HepG2 (cell line): ENCODE data around the gene DAPK1. TPM values are rescaled to one million over a fixed set of nuclear protein-coding genes. Genes with fewer than 3 reads are reported as not detected.
"Not testable (repeated sequence)": the region's sequence is repeated elsewhere in the genome, so short reads cannot be mapped to it uniquely, and the experiment has no call there.

Experiments
- ATAC-seq: fragments of 200-7000 bp; cut with Tn5 transposase; 3 replicates; pipeline ENCODE4 v1.9.1; 2020; ENCODE audit warnings: mild to moderate bottlenecking, moderate library complexity
- BruUV-seq: library from RNA; stranded (reverse); fragments of 400-500 nt; replicated peaks from 2 replicates; lab custom pipeline; 2021; lab: Mats Ljungman, UMichigan
- CTCF ChIA-PET: fragments of 300-600 bp; formaldehyde crosslinking; extraction: SDS; loops from one replicate; lab custom pipeline; 2021; ENCODE audit warnings: low total read pairs, inconsistent platforms, low intra/inter-chr PET ratio; lab: Yijun Ruan, JAX
- POLR2A ChIA-PET: fragments of 350-600 bp; sonication (Branson Sonifier 250); formaldehyde crosslinking; loops from one replicate; lab custom pipeline; 2020; ENCODE audit warnings: antibody characterized with exemption, inconsistent platforms; lab: Yijun Ruan, JAX
- DNase-seq: peaks from one replicate; pipeline ENCODE4 v3.0.0-alpha.2; 2015; ENCODE audit warnings: low spot score
- FAIRE-seq: peaks from 3 replicates; lab custom pipeline; 2011; peaks lifted over from hg19 to GRCh38; lab: Jason Lieb, UNC
- H2AFZ ChIP-seq: one replicate; pipeline ENCODE4 v1.6.1; 2011; ENCODE audit warnings: low read length, inconsistent platforms
- H3K27ac ChIP-seq: fragments of 300-600 bp; 3 replicates; pipeline ENCODE4 v1.8.0; 2011; ENCODE audit warnings: mixed run types, mild to moderate bottlenecking, mixed read lengths, low read length, inconsistent platforms; ENCODE audit not compliant: insufficient read depth; ENCODE audit errors: extremely low read length
- H3K27me3 ChIP-seq, 2 experiments: fragments of 200-600 bp in 1 of 2; 2 replicates in 1 of 2; 3 replicates in 1 of 2; pipeline versions ENCODE4 v1.6.0 to v1.8.0; 2011; ENCODE audit warnings: low read length in 2 of 2, mild to moderate bottlenecking in 2 of 2, moderate library complexity in 2 of 2, inconsistent platforms in 1 of 2; ENCODE audit not compliant: insufficient read depth in 2 of 2, control insufficient read depth in 1 of 2
- H3K36me3 ChIP-seq, 2 experiments: fragments of 200-600 bp in 1 of 2; replicated peaks in 1 of 2; 2 replicates in 1 of 2; 3 replicates in 1 of 2; pipeline versions ENCODE4 v1.5.1 to v1.8.0; 2011; ENCODE audit warnings: low read length in 2 of 2, inconsistent platforms in 1 of 2; ENCODE audit not compliant: insufficient read depth in 2 of 2, control insufficient read depth in 1 of 2
- H3K4me1 ChIP-seq: 2 replicates; pipeline ENCODE4 v1.5.1; 2012; ENCODE audit warnings: low read length, inconsistent platforms; ENCODE audit not compliant: insufficient read depth
- H3K4me2 ChIP-seq: 2 replicates; pipeline ENCODE4 v1.6.0; 2011; ENCODE audit warnings: low read depth, low read length, inconsistent platforms
- H3K4me3 ChIP-seq, 3 experiments: fragments of 200-600 bp in 1 of 3; sonication (generic), shearing (Covaris generic) in 1 of 3; replicated peaks in 1 of 3; 2 replicates each; pipeline ENCODE4 v1.5.1; 2011 to 2016; ENCODE audit warnings: low read length in 3 of 3, inconsistent platforms in 2 of 3, low read depth in 2 of 3, mild to moderate bottlenecking in 2 of 3, control low read depth in 1 of 3, mixed read lengths in 1 of 3; ENCODE audit not compliant: insufficient read depth in 1 of 3
- H3K79me2 ChIP-seq: one replicate; pipeline ENCODE4 v1.6.1; 2011; ENCODE audit warnings: low read length, inconsistent platforms; ENCODE audit not compliant: insufficient read depth
- H3K9ac ChIP-seq: 2 replicates; pipeline ENCODE4 v1.6.0; 2011; ENCODE audit warnings: mild to moderate bottlenecking, low read depth, low read length, inconsistent platforms; ENCODE audit not compliant: insufficient read depth
- H3K9me3 ChIP-seq: 2 replicates; pipeline ENCODE4 v1.5.1; 2012; ENCODE audit warnings: mild to moderate bottlenecking, low read length
- H4K20me1 ChIP-seq: 2 replicates; pipeline ENCODE4 v1.6.0; 2011; ENCODE audit warnings: inconsistent platforms, mild to moderate bottlenecking, low read length, moderate library complexity; ENCODE audit not compliant: insufficient read depth
- FOXJ3 ChIP-seq: sonication (generic); formaldehyde crosslinking; IDR thresholded peaks from 2 replicates; pipeline ENCODE4 v1.4.0; 2020; ENCODE audit warnings: missing genetic modification reagents, mild to moderate bottlenecking, borderline replicate concordance
- MTF1 ChIP-seq: sonication (generic); formaldehyde crosslinking; IDR thresholded peaks from 2 replicates; pipeline ENCODE4 v1.5.0; 2020; ENCODE audit warnings: missing genetic modification reagents
- POLR2AphosphoS5 ChIP-seq: IDR thresholded peaks from 2 replicates; pipeline ENCODE4 v1.6.1; 2012; ENCODE audit warnings: low read depth, low read length
- PRMT3 ChIP-seq: sonication (generic); formaldehyde crosslinking; IDR thresholded peaks from 2 replicates; pipeline ENCODE4 v1.8.1; 2022; ENCODE audit warnings: low read depth, mild to moderate bottlenecking, moderate library complexity, missing genetic modification reagents, borderline replicate concordance
- ZFX ChIP-seq: sonication (generic); formaldehyde crosslinking; IDR thresholded peaks from 2 replicates; pipeline ENCODE4 v1.4.0; 2020; ENCODE audit warnings: mild to moderate bottlenecking, low read depth, missing genetic modification reagents, moderate library complexity
- ZKSCAN1 ChIP-seq: fragments of 150-350 bp; IDR thresholded peaks from 2 replicates; pipeline ENCODE4 v1.6.1; 2014; ENCODE audit warnings: low read length
- ZNF589 ChIP-seq: sonication (generic); formaldehyde crosslinking; conservative IDR thresholded peaks from 2 replicates; pipeline ENCODE4 v1.8.0; 2022; ENCODE audit warnings: mild to moderate bottlenecking, moderate library complexity, missing genetic modification reagents
- ZNF616 ChIP-seq: sonication (generic); formaldehyde crosslinking; IDR thresholded peaks from 2 replicates; pipeline ENCODE4 v1.5.0; 2020; ENCODE audit warnings: low read depth, mild to moderate bottlenecking, missing genetic modification reagents
- ZNF629 ChIP-seq: sonication (generic); formaldehyde crosslinking; conservative IDR thresholded peaks from 2 replicates; pipeline ENCODE4 v1.5.0; 2020; ENCODE audit warnings: missing genetic modification reagents
- ZNF672 ChIP-seq: sonication (generic); formaldehyde crosslinking; IDR thresholded peaks from 2 replicates; pipeline ENCODE4 v1.8.1; 2022; ENCODE audit warnings: missing genetic modification reagents
- ZNF746 ChIP-seq: sonication (generic); formaldehyde crosslinking; IDR thresholded peaks from 2 replicates; pipeline ENCODE4 v1.8.0; 2022; ENCODE audit warnings: mild to moderate bottlenecking, missing genetic modification reagents
- ZNF777 ChIP-seq: sonication (generic); formaldehyde crosslinking; IDR thresholded peaks from 2 replicates; pipeline ENCODE4 v1.4.0; 2020; ENCODE audit warnings: missing genetic modification reagents
- WGBS: methylation state at CpG from one replicate; pipeline ENCODE4 v1.1.6; 2017; ENCODE audit warnings: low lambda C conversion rate; 5-methylcytosine and 5-hydroxymethylcytosine counted together
- in situ Hi-C: cut with HindIII; loops from 2 replicates; pipeline ENCODE4 v1.10.0; 2017; ENCODE audit warnings: low pct_unique_long_range_greater_than_20kb; ENCODE audit not compliant: extremely low pct_ligation_motif_present
- intact Hi-C: fragments of 100-400 bp; cut with micrococcal nuclease; formaldehyde crosslinking; loops from one replicate; pipeline ENCODE4 v1.10.0; 2022; ENCODE audit not compliant: unreplicated experiment
- polyA plus RNA-seq, 8 experiments: library from polyadenylated mRNA; depleted of rRNA in 3 of 8; stranded (reverse) in 7 of 8; unstranded in 1 of 8; fragments of >200 nt; fragmentation: Illumina TruSeq in 4 of 8; extraction: Trizol in 4 of 8; gene quantifications; 2 replicates each; pipeline versions ENCODE4 v1.2.1 to v1.2.3, GENCODE V29; 2011 to 2016; ENCODE audit warnings: low read depth in 4 of 8, missing spikeins in 1 of 8, mixed read lengths in 1 of 8; ENCODE audit not compliant: insufficient read depth in 1 of 8
- total RNA-seq, 5 experiments: library from RNA; depleted of rRNA; stranded (reverse); fragments of >200 nt; fragmentation: Illumina TruSeq; extraction: Trizol; gene quantifications; 2 replicates each; pipeline ENCODE4 v1.2.3, GENCODE V29; 2016; ENCODE audit warnings: low read depth in 1 of 5
- TF ChIP-seq, protein P1 (sequence below): fragments of 450-650 bp; IDR thresholded peaks from 2 replicates; pipeline ENCODE4 v1.6.1; 2017; ENCODE audit warnings: mild to moderate bottlenecking
- TF ChIP-seq, protein P2 (sequence below): sonication (generic); formaldehyde crosslinking; IDR thresholded peaks from 2 replicates; pipeline ENCODE4 v1.4.0; 2020; ENCODE audit warnings: missing genetic modification reagents

DAPK1 gene
- total and polyA plus RNA-seq, 2 of the 13 experiments (the other 11 are each of a cell fraction or from before 2014, with no cell fraction given) = 35.7 to 35.9 TPM

DNA sequence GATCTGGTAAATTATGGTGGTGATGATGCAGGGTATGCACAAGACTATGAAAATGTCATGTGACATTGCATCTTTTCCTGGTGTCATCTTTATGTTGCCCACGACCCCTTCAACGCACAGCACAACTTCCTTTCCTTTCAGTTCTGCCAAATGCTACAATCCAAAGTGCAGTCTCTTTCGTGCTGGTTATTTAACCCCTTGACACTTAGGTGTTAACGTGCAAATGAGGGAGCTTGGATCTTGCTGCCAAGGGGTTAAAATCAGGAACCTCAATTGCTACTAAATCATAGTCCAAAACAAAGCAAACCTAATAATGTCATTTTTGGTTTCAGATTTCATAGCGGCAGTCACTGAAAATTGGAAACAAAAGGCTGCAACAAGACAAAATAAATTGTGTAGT, 244.2 kb downstream of the DAPK1 start (continued):
- TF ChIP-seq, protein P1, sequence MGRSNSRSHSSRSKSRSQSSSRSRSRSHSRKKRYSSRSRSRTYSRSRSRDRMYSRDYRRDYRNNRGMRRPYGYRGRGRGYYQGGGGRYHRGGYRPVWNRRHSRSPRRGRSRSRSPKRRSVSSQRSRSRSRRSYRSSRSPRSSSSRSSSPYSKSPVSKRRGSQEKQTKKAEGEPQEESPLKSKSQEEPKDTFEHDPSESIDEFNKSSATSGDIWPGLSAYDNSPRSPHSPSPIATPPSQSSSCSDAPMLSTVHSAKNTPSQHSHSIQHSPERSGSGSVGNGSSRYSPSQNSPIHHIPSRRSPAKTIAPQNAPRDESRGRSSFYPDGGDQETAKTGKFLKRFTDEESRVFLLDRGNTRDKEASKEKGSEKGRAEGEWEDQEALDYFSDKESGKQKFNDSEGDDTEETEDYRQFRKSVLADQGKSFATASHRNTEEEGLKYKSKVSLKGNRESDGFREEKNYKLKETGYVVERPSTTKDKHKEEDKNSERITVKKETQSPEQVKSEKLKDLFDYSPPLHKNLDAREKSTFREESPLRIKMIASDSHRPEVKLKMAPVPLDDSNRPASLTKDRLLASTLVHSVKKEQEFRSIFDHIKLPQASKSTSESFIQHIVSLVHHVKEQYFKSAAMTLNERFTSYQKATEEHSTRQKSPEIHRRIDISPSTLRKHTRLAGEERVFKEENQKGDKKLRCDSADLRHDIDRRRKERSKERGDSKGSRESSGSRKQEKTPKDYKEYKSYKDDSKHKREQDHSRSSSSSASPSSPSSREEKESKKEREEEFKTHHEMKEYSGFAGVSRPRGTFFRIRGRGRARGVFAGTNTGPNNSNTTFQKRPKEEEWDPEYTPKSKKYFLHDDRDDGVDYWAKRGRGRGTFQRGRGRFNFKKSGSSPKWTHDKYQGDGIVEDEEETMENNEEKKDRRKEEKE = no peak
- TF ChIP-seq ZNF616 (CRISPR knock-in tag) (no peak), ZNF589 (CRISPR knock-in tag) (no peak), MTF1 (CRISPR knock-in tag) (no peak), POLR2AphosphoS5 (no peak), ZNF777 (CRISPR knock-in tag) (no peak), ZNF672 (CRISPR knock-in tag) (no peak)
- TF ChIP-seq, protein P2, sequence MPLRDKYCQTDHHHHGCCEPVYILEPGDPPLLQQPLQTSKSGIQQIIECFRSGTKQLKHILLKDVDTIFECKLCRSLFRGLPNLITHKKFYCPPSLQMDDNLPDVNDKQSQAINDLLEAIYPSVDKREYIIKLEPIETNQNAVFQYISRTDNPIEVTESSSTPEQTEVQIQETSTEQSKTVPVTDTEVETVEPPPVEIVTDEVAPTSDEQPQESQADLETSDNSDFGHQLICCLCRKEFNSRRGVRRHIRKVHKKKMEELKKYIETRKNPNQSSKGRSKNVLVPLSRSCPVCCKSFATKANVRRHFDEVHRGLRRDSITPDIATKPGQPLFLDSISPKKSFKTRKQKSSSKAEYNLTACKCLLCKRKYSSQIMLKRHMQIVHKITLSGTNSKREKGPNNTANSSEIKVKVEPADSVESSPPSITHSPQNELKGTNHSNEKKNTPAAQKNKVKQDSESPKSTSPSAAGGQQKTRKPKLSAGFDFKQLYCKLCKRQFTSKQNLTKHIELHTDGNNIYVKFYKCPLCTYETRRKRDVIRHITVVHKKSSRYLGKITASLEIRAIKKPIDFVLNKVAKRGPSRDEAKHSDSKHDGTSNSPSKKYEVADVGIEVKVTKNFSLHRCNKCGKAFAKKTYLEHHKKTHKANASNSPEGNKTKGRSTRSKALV (CRISPR knock-in tag) = no peak

DNA sequence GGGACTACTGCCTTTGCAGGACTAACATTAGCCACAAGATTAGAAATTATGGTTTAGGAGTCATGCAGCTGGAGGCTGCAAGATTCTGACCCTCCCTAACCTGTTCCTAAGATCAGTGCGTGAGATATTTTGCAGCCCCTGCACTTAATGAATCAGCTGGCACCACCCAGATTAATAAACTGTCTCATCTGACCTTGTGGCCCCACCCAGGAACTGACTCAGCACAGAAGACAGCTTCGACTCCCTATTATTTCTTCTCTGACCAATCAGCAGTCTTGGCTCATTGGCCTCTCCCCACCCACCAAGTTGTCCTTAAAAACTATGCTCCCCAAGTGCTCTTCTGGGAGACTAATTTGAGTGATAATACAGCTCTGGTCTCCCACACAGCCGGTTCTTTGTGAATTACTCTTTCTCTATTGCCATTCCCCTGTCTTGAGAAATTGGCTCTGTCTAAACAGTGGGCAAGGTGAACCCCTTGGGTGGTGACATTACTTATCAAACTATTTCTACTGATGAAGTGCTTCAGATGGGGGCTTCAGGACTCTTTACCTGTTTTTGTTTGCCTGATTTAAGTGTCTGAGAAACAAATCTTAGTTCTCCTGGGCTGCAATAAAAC, 245.3 kb downstream of the DAPK1 start:
- no peak overlapping the region for H3K9ac ChIP-seq
- POLR2A ChIA-PET = no interaction called here
- CTCF ChIA-PET = no interaction called here
- no peaks in the 10 kb centered on the region for H3K79me2 ChIP-seq
- DNase-seq (no peak), ATAC-seq (no peak), FAIRE-seq (no peak)
- no peak overlapping the region for H3K4me3 ChIP-seq
- H2AFZ ChIP-seq = no peak overlapping the region
- BruUV-seq = no TSS peak
- intact Hi-C loops = no loop called here
- TF ChIP-seq FOXJ3 (no peak), ZNF746 (no peak), ZNF629 (CRISPR knock-in tag) (no peak), ZFX (CRISPR knock-in tag) (no peak), ZKSCAN1 (no peak), PRMT3 (no peak), POLR2AphosphoS5 (no peak)
- no peaks in the 10 kb centered on the region for H3K27me3 ChIP-seq
- in situ Hi-C loops = no loop called here
- peaks cover 9% of the 10 kb centered on the region for H3K9me3 ChIP-seq
- H3K4me1 ChIP-seq = no peaks in the 10 kb centered on the region
- no peak overlapping the region for H3K4me2 ChIP-seq
- WGBS = 17% methylated on average over 3 of the region's 3 CpGs
- H3K36me3 ChIP-seq = no peaks in the 10 kb centered on the region
- no peak overlapping the region for H3K27ac ChIP-seq
- no peaks in the 10 kb centered on the region for H4K20me1 ChIP-seq

DNA sequence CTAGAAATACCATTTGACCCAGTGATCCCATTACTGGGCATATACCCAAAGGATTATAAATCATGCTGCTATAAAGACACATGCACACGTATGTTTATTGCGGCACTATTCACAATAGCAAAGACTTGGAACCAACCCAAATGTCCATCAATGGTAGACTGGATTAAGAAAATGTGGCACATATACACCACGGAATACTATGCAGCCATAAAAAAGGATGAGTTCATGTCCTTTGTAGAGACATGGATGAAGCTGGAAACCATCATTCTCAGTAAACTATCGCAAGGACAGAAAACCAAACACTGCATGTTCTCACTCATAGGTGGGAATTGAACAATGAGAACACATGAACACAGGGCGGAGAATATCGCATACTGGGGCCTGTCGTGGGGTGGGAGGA, 246.6 kb downstream of the DAPK1 start:
- H3K27me3 ChIP-seq, intact Hi-C loops, H3K9ac ChIP-seq, H3K27ac ChIP-seq, H3K36me3 ChIP-seq, H3K9me3 ChIP-seq, H3K4me3 ChIP-seq, H3K4me1 ChIP-seq, H4K20me1 ChIP-seq, H3K4me2 ChIP-seq, H3K79me2 ChIP-seq, in situ Hi-C loops, H2AFZ ChIP-seq, ATAC-seq, FAIRE-seq, CTCF ChIA-PET, DNase-seq, BruUV-seq, POLR2A ChIA-PET: not testable (repeated sequence)
- 13% methylated on average over 5 of the region's 7 CpGs for WGBS
